Measurements from ENCODE around the gene HAGHL.
"Not testable (repeated sequence)": the region's sequence is repeated elsewhere in the genome, so short reads cannot be mapped to it uniquely, and the experiment has no call there.

The HAGHL gene

DNA sequence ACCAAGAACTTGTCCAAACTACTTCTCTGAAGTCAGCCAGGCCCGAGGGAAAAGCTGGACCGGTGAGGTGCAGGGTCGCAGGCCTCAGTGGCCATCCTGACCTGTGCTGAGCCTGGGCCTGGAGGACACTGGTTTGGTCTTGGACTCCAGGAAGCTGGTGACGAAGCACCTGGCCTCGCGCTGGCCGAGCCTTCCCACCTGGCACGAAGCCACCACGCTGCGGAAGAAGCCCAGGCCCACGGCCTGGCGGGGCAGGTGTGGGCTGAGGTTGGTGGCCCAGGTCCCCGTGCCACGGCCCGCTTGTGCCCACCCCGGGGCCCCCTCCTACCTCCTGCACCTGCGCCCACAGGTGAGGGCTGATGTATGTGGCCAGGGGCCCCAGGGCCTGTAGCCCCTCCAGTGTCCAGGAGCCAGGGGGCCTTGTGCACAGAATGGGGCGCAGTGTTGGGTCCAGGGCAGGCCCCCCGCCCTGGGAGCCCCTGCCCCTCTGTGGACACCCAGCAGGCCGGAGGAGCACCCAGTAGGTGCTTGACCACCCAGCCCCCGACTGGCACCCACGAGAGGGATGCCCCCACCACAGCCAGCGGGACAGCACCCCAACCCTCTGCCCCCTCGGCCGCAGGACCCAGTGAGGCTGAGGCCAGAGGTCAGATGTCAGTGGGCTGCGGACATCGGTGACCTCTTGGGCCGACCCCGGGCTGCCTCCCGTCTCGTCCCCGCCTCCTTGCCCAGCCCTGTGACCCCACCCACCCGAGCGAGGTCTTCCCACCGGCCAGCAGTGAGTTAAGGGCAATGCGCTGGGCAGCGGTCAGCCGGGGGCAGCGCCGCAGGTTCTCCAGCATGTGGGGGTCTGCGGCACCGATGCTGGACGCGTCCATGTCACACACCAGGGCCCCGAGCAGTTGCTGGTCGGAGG, 47.4 kb downstream of the HAGHL start:
- DNase-seq (ENCODE audit: low read depth in 2 of 2), result no peak

- DNase-seq (ENCODE audit: low read depth in 2 of 2), result no peak
Observed at GRCh38 chr16:775236-775796, 48.4 kb downstream of the HAGHL start.

DNA sequence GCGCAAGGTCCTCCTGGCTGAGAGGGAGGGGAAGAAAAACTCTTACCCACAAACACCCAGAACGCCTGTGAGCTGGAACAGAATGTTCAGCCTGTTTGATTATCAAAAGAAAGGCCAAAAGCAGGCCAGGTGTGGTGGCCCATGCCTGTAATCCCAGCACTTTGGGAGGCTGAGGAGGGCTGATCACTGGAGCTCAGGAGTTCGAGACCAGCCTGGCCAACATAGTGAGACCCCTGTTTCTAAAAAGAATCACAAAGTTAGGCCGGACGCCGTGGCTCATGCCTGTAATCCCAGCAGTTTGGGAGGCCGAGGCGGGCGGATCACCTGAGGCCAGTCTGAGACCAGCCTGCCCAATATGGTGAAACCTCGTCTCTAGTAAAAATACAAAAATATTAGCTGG, 49.4 kb downstream of the HAGHL start:
- not testable (repeated sequence) for DNase-seq (ENCODE audit: low read depth in 2 of 2)

GRCh38 chr16:776824-777223, 49.9 kb downstream of the HAGHL start:
- DNase-seq (ENCODE audit: low read depth in 2 of 2), result no peak

DNA sequence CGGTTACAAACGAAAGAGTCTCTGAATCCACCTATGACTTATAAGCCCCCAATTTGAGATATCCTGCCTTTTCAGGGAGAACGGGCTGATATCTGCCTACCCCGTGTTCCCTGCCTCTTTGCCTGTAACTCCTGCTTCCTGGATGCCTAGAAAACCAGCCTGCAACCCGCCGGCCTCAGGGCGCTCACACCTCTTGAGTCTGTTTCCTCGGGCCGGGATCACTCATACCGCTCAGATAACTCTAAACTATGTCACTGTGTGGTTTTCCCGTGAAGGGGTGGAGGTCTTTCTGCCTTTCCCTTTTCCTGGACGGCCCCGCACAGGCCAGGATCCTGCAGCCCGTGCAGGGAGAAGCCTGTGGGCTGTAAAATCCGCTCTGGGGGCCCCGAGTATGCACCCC, 50.9 kb downstream of the HAGHL start:
- DNase-seq (ENCODE audit: low read depth in 2 of 2), result no peak

- no peak for DNase-seq (ENCODE audit: low read depth in 2 of 2)
Observed at GRCh38 chr16:778447-778846, 51.5 kb downstream of the HAGHL start.

GRCh38 chr16:778909-779527, 52.1 kb downstream of the HAGHL start:
- no peak for DNase-seq (ENCODE audit: low read depth in 2 of 2)

All from fibroblast of skin of left quadriceps (primary cell).